Gastroesophageal sphincter (tissue), 4 donors: Measurements from ENCODE around the gene KLHL26. TPM values are rescaled to one million over a fixed set of nuclear protein-coding genes. Genes with fewer than 3 reads are reported as not detected.
"Not testable (repeated sequence)": the region's sequence is repeated elsewhere in the genome, so short reads cannot be mapped to it uniquely, and the experiment has no call there.

ENCODE experiments used
- ATAC-seq: fragments of 150-250 bp; one replicate; pipeline ENCODE4 v1.9.1; 2016; ENCODE audit warnings: mild to moderate bottlenecking, moderate library complexity
- H3K27ac ChIP-seq, 4 donors: fragments of 200-600 bp; sonication (generic) in 3 of 4; 1 replicate in 3 of 4; 2 replicates in 1 of 4; pipeline ENCODE4 v1.5.1; 2016 to 2019
- H3K27me3 ChIP-seq: fragments of 200-600 bp; sonication (generic); one replicate; pipeline ENCODE4 v1.5.1; 2019
- H3K36me3 ChIP-seq, 2 donors: fragments of 200-600 bp; sonication (generic); one replicate each; pipeline ENCODE4 v1.5.1; 2019; ENCODE audit warnings: control low read depth in 1 of 2
- H3K4me1 ChIP-seq, 3 donors: fragments of 200-600 bp; sonication (generic); 1 replicate in 2 of 3; 2 replicates in 1 of 3; pipeline ENCODE4 v1.5.1; 2016 to 2019; ENCODE audit warnings: control low read depth in 2 of 3
- H3K4me3 ChIP-seq, 2 donors: fragments of 200-600 bp; sonication (generic); one replicate each; pipeline ENCODE4 v1.5.1; 2019; ENCODE audit warnings: mild to moderate bottlenecking in 1 of 2, moderate library complexity in 1 of 2
- H3K9me3 ChIP-seq, 3 donors: fragments of 200-600 bp; sonication (generic); one replicate each; pipeline ENCODE4 v1.5.1; 2017 to 2019; ENCODE audit warnings: control low read depth in 2 of 3
- CTCF ChIP-seq, 4 experiments: fragments of 200-600 bp in 2 of 4; fragments of 450-650 bp in 2 of 4; sonication (generic) in 1 of 4; IDR thresholded peaks; one replicate each; pipeline ENCODE4 v1.5.1; 2017 to 2019; ENCODE audit warnings: antibody characterized with exemption in 4 of 4, mild to moderate bottlenecking in 2 of 4, moderate library complexity in 2 of 4
- EP300 ChIP-seq: sonication (generic); formaldehyde crosslinking; IDR thresholded peaks from one replicate; pipeline ENCODE4 v1.6.1; 2017; ENCODE audit warnings: antibody characterized with exemption, mild to moderate bottlenecking
- POLR2A ChIP-seq, 2 donors: fragments of 450-650 bp; IDR thresholded peaks; one replicate each; pipeline ENCODE4 v1.6.1; 2017; ENCODE audit warnings: antibody characterized with exemption in 2 of 2, mild to moderate bottlenecking in 2 of 2, moderate library complexity in 1 of 2
- POLR2AphosphoS5 ChIP-seq: sonication (generic); formaldehyde crosslinking; IDR thresholded peaks from one replicate; pipeline ENCODE4 v1.6.1; 2017; ENCODE audit warnings: antibody characterized with exemption
- WGBS, 2 donors: methylation state at CpG; one replicate each; pipeline ENCODE4 v1.1.5; 2018; ENCODE audit warnings: low coverage in 1 of 2; 5-methylcytosine and 5-hydroxymethylcytosine counted together
- total RNA-seq, 4 donors: library from RNA; depleted of rRNA; stranded (reverse); fragments of >200 nt; gene quantifications; one replicate each; pipeline ENCODE4 v1.1.0, GENCODE V29; 2016

Gene KLHL26
- total RNA-seq, 4 donors from 2014 or later = 12.9 to 19.0 (median 14.6) TPM

GRCh38 chr19:18596752-18597157 is 40.1 kb upstream of the KLHL26 start:
- no peak for ATAC-seq
- H3K27me3 ChIP-seq = peaks cover 40% of the 10 kb centered on the region
- WGBS, 2 donors = 20 to 40% methylated on average over 1 to 10 of the region's 21 CpGs

GRCh38 chr19:18597809-18598660 is 38.8 kb upstream of the KLHL26 start:
- no peak for ATAC-seq
- Histone ChIP-seq H3K36me3 (peaks cover 0 to 3% of the 10 kb centered on the region in 2 donors), H3K27ac (no peak overlapping the region), H3K4me1 (peaks cover 2 to 23% (median 14%) of the 10 kb centered on the region in 3 donors), H3K4me3 (no peak overlapping the region), H3K27me3 (peaks cover 49% of the 10 kb centered on the region), H3K9me3 (no peaks in the 10 kb centered on the region)
- WGBS, 2 donors = 20% methylated on average over 4 of the region's 25 CpGs; no CpG with 5 or more reads in 1 of the 2 donors
- TF ChIP-seq CTCF (IDR thresholded peaks at IDR 0.05) (no peak), POLR2A (IDR thresholded peaks at IDR 0.05) (no peak), EP300 (no peak), POLR2AphosphoS5 (no peak)

More at GRCh38 chr19:18596752-18597157, 40.1 kb upstream of the KLHL26 start:
- no peaks in the 10 kb centered on the region for H3K9me3 ChIP-seq
- TF ChIP-seq CTCF (IDR thresholded peaks at IDR 0.05) (no peak), POLR2A (IDR thresholded peaks at IDR 0.05) (no peak), EP300 (no peak), POLR2AphosphoS5 (no peak)
- no peak overlapping the region for H3K4me3 ChIP-seq
- H3K36me3 ChIP-seq = peaks cover 0 to 8% of the 10 kb centered on the region in 2 donors
- H3K27ac ChIP-seq = no peak overlapping the region
- H3K4me1 ChIP-seq = peaks cover 2 to 23% (median 14%) of the 10 kb centered on the region in 3 donors

GRCh38 chr19:18599485-18599884 is 37.3 kb upstream of the KLHL26 start:
- Histone ChIP-seq H3K36me3 (peaks cover 0 to 3% of the 10 kb centered on the region in 2 donors), H3K27ac (no peak overlapping the region), H3K9me3 (no peaks in the 10 kb centered on the region), H3K4me1 (peaks cover 2 to 23% (median 13%) of the 10 kb centered on the region in 3 donors), H3K27me3 (peaks cover 64% of the 10 kb centered on the region), H3K4me3 (no peak overlapping the region)
- WGBS, 2 donors = no CpG with 5 or more reads among the region's 20 CpGs
- no peak for TF ChIP-seq POLR2A (IDR thresholded peaks at IDR 0.05)
- TF ChIP-seq CTCF (IDR thresholded peaks at IDR 0.05) = no peak
- no peak for TF ChIP-seq POLR2AphosphoS5
- no peak for TF ChIP-seq EP300
- ATAC-seq = no peak

- not testable (repeated sequence) for H3K36me3 ChIP-seq, H3K27ac ChIP-seq, ATAC-seq, H3K4me3 ChIP-seq, H3K9me3 ChIP-seq
- 89 to 92% methylated on average over 6 to 9 of the region's 15 CpGs for WGBS, 2 donors
- Histone ChIP-seq H3K27me3 (peaks cover 77% of the 10 kb centered on the region), H3K4me1 (peaks cover 0 to 23% (median 6%) of the 10 kb centered on the region in 3 donors)
These were observed 36.0 kb upstream of the KLHL26 start for GRCh38 chr19:18600692-18601397.

- no peak for ATAC-seq
- peaks cover 0 to 3% of the 10 kb centered on the region in 2 donors for H3K36me3 ChIP-seq
- H3K27me3 ChIP-seq = peaks cover 84% of the 10 kb centered on the region
- 80 to 87% methylated on average over 2 to 3 of the region's 4 CpGs for WGBS, 2 donors
- no peak overlapping the region for H3K4me3 ChIP-seq
- peaks cover 0 to 30% (median 12%) of the 10 kb centered on the region in 3 donors for H3K4me1 ChIP-seq
- H3K27ac ChIP-seq = no peak overlapping the region
- TF ChIP-seq CTCF (IDR thresholded peaks at IDR 0.05) (no peak), POLR2A (IDR thresholded peaks at IDR 0.05) (no peak), POLR2AphosphoS5 (no peak), EP300 (no peak)
- no peaks in the 10 kb centered on the region for H3K9me3 ChIP-seq
These were observed 35.0 kb upstream of the KLHL26 start for GRCh38 chr19:18601875-18602274.
